ENCODE data around the gene GNG4. TPM values are rescaled to one million over a fixed set of nuclear protein-coding genes. Genes with fewer than 3 reads are reported as not detected.
"Not testable (repeated sequence)": the region's sequence is repeated elsewhere in the genome, so short reads cannot be mapped to it uniquely, and the experiment has no call there.

The GNG4 gene
- total and polyA plus RNA-seq, 4 donors, result 0.11 to 0.57 (median 0.21) TPM; not detected in 1

DNA sequence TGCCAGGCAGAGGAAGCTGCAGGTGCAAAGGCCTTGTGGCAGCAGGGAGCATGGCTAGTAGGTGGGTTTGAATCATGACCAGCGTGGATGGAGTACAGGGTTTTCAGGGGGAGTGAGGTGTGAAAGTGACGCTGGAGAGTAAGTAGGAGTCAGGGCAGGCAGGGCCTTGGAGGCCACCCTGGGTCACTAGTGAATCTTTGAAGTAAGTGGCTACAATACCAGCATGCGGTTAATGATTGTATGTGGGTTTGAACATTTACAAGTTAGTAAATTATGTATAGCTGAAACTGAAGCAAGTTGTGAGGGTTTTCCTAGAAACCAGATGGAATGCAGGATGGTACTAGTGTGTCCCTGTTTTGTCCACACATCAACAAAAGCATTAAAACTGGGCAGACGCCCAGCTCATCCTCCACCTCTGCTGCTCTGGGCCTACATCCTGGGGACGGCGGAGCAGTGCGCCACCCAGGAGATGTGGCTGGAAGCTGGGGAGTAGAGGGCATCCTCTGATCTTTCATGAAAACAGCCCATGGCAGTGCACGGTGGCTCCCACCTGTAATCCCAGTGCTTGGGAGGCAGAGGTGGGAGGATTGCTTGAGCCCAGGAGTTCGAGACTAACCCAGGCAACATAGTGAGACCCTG lies 104.2 kb downstream of the GNG4 start:
- Histone ChIP-seq H3K9ac (ENCODE audit: insufficient read depth in 1 of 2, low read length in 2 of 2) (no peak overlapping the region), H3K4me3 (no peak overlapping the region), H3K9me3 (ENCODE audit: control insufficient read depth in 4 of 4, insufficient read depth in 3 of 4, low read length in 3 of 4) (no peaks in the 10 kb centered on the region), H3K36me3 (ENCODE audit: control insufficient read depth in 4 of 4, insufficient read depth in 4 of 4, low read length in 4 of 4) (no peaks in the 10 kb centered on the region), H3K4me1 (ENCODE audit: control insufficient read depth in 5 of 5, insufficient read depth in 5 of 5, low read length in 5 of 5) (no peaks in the 10 kb centered on the region), H3K27me3 (ENCODE audit: control insufficient read depth in 3 of 3, insufficient read depth in 3 of 3, low read length in 2 of 3) (no peaks in the 10 kb centered on the region), H3K27ac (ENCODE audit: low read depth in 1 of 2, low read length in 1 of 2) (no peak overlapping the region)
- DNase-seq (no peak), ATAC-seq (ENCODE audit: insufficient read depth, low FRiP score) (no peak)
- TF ChIP-seq, protein P1, sequence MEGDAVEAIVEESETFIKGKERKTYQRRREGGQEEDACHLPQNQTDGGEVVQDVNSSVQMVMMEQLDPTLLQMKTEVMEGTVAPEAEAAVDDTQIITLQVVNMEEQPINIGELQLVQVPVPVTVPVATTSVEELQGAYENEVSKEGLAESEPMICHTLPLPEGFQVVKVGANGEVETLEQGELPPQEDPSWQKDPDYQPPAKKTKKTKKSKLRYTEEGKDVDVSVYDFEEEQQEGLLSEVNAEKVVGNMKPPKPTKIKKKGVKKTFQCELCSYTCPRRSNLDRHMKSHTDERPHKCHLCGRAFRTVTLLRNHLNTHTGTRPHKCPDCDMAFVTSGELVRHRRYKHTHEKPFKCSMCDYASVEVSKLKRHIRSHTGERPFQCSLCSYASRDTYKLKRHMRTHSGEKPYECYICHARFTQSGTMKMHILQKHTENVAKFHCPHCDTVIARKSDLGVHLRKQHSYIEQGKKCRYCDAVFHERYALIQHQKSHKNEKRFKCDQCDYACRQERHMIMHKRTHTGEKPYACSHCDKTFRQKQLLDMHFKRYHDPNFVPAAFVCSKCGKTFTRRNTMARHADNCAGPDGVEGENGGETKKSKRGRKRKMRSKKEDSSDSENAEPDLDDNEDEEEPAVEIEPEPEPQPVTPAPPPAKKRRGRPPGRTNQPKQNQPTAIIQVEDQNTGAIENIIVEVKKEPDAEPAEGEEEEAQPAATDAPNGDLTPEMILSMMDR (IDR thresholded peaks at IDR 0.05; ENCODE audit: control extremely low read depth, extremely low read depth), result no peak
- WGBS, 2 donors, result 87 to 93% methylated on average over 9 of the region's 9 CpGs

DNA sequence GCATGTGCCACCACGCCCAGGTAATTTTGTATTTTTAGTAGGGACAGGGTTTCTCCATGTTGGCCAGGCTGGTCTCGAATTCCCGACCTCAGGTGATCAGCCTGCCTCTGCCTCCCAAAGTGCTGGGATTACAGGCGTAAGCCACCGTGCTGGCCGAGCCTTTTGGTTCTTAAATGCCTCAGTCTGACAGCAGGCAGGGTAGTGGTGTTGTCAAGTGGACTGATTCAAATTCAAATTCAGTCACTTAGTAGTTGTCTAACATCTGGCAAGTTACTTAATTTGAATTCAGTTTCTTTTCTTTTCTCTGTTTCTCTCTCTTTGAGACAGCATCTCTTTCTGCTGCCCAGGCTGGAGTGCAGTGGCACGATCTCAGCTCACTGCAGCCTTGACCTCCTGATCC lies 106.7 kb downstream of the GNG4 start:
- 77 to 85% methylated on average over 7 of the region's 7 CpGs for WGBS, 2 donors
- not testable (repeated sequence) for H3K9ac ChIP-seq (ENCODE audit: insufficient read depth in 1 of 2, low read length in 2 of 2); DNase-seq; ATAC-seq (ENCODE audit: insufficient read depth, low FRiP score); H3K27me3 ChIP-seq (ENCODE audit: control insufficient read depth in 3 of 3, insufficient read depth in 3 of 3, low read length in 2 of 3); H3K9me3 ChIP-seq (ENCODE audit: control insufficient read depth in 4 of 4, insufficient read depth in 3 of 4, low read length in 3 of 4); H3K4me3 ChIP-seq; H3K36me3 ChIP-seq (ENCODE audit: control insufficient read depth in 4 of 4, insufficient read depth in 4 of 4, low read length in 4 of 4); H3K4me1 ChIP-seq (ENCODE audit: control insufficient read depth in 5 of 5, insufficient read depth in 5 of 5, low read length in 5 of 5); H3K27ac ChIP-seq (ENCODE audit: low read depth in 1 of 2, low read length in 1 of 2)

DNA sequence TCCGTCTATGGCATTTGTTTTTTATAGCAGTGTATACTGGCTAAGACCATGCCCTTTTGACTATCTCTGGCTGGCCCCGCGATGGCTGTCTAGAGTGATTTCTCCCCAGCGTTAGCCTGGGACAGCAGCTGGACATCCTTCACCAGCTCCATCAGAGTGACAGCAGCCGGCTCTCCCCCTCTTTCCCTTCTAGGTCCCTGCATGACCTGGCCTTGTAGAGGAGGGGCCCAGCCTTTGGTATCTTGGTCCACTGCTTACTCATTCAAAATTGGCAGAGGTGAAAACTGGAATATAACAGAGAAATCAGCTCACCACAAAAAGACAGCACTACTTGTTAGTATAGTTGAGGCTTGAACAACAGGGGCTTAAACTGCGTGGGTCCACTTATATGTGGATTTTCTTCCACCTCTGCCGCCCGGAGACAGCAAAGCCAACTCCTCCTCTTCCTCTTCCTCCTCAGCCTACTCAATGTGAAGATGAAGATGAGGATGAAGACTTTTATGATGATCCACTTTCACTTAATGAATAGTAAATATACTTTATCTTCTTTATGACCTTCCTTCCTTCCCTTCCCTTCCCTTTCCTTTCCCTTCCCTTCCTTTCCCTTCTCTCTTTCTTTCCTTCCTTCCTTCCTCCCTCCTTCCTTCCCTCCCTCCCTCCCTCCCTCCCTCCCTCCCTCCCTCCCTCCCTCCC lies 116.0 kb downstream of the GNG4 start:
- no peaks in the 10 kb centered on the region for H3K27me3 ChIP-seq (ENCODE audit: control insufficient read depth in 3 of 3, insufficient read depth in 3 of 3, low read length in 2 of 3)
- DNase-seq, result no peak
- H3K27ac ChIP-seq (ENCODE audit: low read depth in 1 of 2, low read length in 1 of 2), result no peak overlapping the region
- no peak overlapping the region for H3K9ac ChIP-seq (ENCODE audit: insufficient read depth in 1 of 2, low read length in 2 of 2)
- TF ChIP-seq, protein P1 (IDR thresholded peaks at IDR 0.05; ENCODE audit: control extremely low read depth, extremely low read depth), result no peak
- ATAC-seq (ENCODE audit: insufficient read depth, low FRiP score), result peak; percentile 19
- peaks cover 0 to 2% (median 0%) of the 10 kb centered on the region in 4 donors for H3K9me3 ChIP-seq (ENCODE audit: control insufficient read depth in 4 of 4, insufficient read depth in 3 of 4, low read length in 3 of 4)
- no peak overlapping the region for H3K4me3 ChIP-seq
- H3K4me1 ChIP-seq (ENCODE audit: control insufficient read depth in 5 of 5, insufficient read depth in 5 of 5, low read length in 5 of 5), result no peaks in the 10 kb centered on the region
- no peaks in the 10 kb centered on the region for H3K36me3 ChIP-seq (ENCODE audit: control insufficient read depth in 4 of 4, insufficient read depth in 4 of 4, low read length in 4 of 4)
- WGBS, 2 donors, result 77 to 83% methylated on average over 8 of the region's 8 CpGs

DNA sequence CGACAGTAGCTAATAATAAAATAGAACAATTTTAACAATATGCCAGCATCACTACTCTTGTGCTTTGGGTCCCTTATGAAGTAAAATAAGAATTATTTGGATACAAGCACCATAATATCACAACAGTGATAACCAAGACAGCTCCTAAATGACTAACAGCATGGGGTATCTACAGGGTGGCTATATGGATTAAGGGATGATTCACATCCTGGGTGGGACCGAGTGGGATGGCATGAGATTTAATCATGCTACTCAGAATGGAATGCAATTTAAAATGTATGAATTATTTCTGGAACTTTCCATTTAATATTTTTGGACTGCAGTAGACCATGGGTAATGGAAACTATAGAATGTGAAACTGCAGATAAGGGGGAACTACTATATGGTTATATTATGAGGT lies 117.2 kb downstream of the GNG4 start:
- H3K4me3 ChIP-seq, result no peak overlapping the region
- DNase-seq, result no peak
- TF ChIP-seq, protein P1 (IDR thresholded peaks at IDR 0.05; ENCODE audit: control extremely low read depth, extremely low read depth), result no peak
- no peak overlapping the region for H3K27ac ChIP-seq (ENCODE audit: low read depth in 1 of 2, low read length in 1 of 2)
- H3K4me1 ChIP-seq (ENCODE audit: control insufficient read depth in 5 of 5, insufficient read depth in 5 of 5, low read length in 5 of 5), result no peaks in the 10 kb centered on the region
- 83 to 97% methylated on average over 2 of the region's 2 CpGs for WGBS, 2 donors
- peaks cover 0 to 2% (median 0%) of the 10 kb centered on the region in 4 donors for H3K9me3 ChIP-seq (ENCODE audit: control insufficient read depth in 4 of 4, insufficient read depth in 3 of 4, low read length in 3 of 4)
- no peak for ATAC-seq (ENCODE audit: insufficient read depth, low FRiP score)
- no peak overlapping the region for H3K9ac ChIP-seq (ENCODE audit: insufficient read depth in 1 of 2, low read length in 2 of 2)
- no peaks in the 10 kb centered on the region for H3K27me3 ChIP-seq (ENCODE audit: control insufficient read depth in 3 of 3, insufficient read depth in 3 of 3, low read length in 2 of 3)
- no peaks in the 10 kb centered on the region for H3K36me3 ChIP-seq (ENCODE audit: control insufficient read depth in 4 of 4, insufficient read depth in 4 of 4, low read length in 4 of 4)

Measured in lung (tissue), 12 donors.